CD14-positive monocyte (primary cell): Measurements from ENCODE around the gene ZNF76. TPM values are rescaled to one million over a fixed set of nuclear protein-coding genes. Genes with fewer than 3 reads are reported as not detected.
A peak's percentile ranks its signal among the peaks of the same experiment; 100 is the strongest.

Experiments used
- DNase-seq, 3 donors: peaks; one replicate each; pipeline ENCODE4 v3.0.0-alpha.2; 2011 to 2022
- H2AFZ ChIP-seq: 2 replicates; pipeline ENCODE4 v1.6.0; 2012; ENCODE audit warnings: mild to moderate bottlenecking, low read depth, low read length, inconsistent platforms; ENCODE audit not compliant: insufficient read depth, poor library complexity, severe bottlenecking
- H3K27ac ChIP-seq, 2 donors: 1 replicate in 1 of 2; 2 replicates in 1 of 2; pipeline ENCODE4 v1.5.1; 2012 to 2013; ENCODE audit warnings: low read length in 2 of 2, control low read depth in 1 of 2, inconsistent platforms in 1 of 2, low read depth in 1 of 2, mild to moderate bottlenecking in 1 of 2
- H3K27me3 ChIP-seq, 2 donors: one replicate each; pipeline versions ENCODE4 v1.6.0 to v1.6.1; 2011 to 2013; ENCODE audit warnings: low read length in 2 of 2; ENCODE audit not compliant: control insufficient read depth in 2 of 2, insufficient read depth in 2 of 2
- H3K36me3 ChIP-seq, 2 donors: replicated peaks in 1 of 2; 1 replicate in 1 of 2; 2 replicates in 1 of 2; pipeline versions ENCODE4 v1.5.1 to v1.6.1; 2012 to 2013; ENCODE audit warnings: low read length in 2 of 2, control low read depth in 1 of 2, inconsistent platforms in 1 of 2, mild to moderate bottlenecking in 1 of 2; ENCODE audit not compliant: insufficient read depth in 2 of 2, control insufficient read depth in 1 of 2
- H3K4me1 ChIP-seq, 2 donors: 1 replicate in 1 of 2; 2 replicates in 1 of 2; pipeline versions ENCODE4 v1.5.1 to v1.6.1; 2012 to 2013; ENCODE audit warnings: low read length in 2 of 2, control low read depth in 1 of 2, inconsistent platforms in 1 of 2, mild to moderate bottlenecking in 1 of 2, moderate library complexity in 1 of 2; ENCODE audit not compliant: insufficient read depth in 2 of 2, control insufficient read depth in 1 of 2
- H3K4me2 ChIP-seq: replicated peaks from 2 replicates; pipeline ENCODE3; 2012; ENCODE audit warnings: low read length, moderate library complexity, mild to moderate bottlenecking; ENCODE audit not compliant: poor library complexity, severe bottlenecking; ENCODE audit errors: extremely low read depth
- H3K4me3 ChIP-seq, 3 experiments: fragments of 200-600 bp in 1 of 3; sonication (generic) in 1 of 3; replicated peaks in 1 of 3; 1 replicate in 2 of 3; 2 replicates in 1 of 3; pipeline ENCODE4 v1.5.1; 2011 to 2013; ENCODE audit warnings: low read length in 3 of 3, mild to moderate bottlenecking in 3 of 3, control low read depth in 2 of 3, low read depth in 2 of 3, inconsistent platforms in 1 of 3, moderate library complexity in 1 of 3
- H3K79me2 ChIP-seq: 2 replicates; pipeline ENCODE4 v1.6.0; 2012; ENCODE audit warnings: mild to moderate bottlenecking, control low read depth, inconsistent platforms, low read length, moderate library complexity; ENCODE audit not compliant: insufficient read depth
- H3K9ac ChIP-seq: 2 replicates; pipeline ENCODE4 v1.6.0; 2017; ENCODE audit warnings: low read length, mild to moderate bottlenecking; ENCODE audit not compliant: insufficient read depth, poor library complexity, severe bottlenecking
- H3K9me3 ChIP-seq, 2 donors: replicated peaks in 1 of 2; 1 replicate in 1 of 2; 2 replicates in 1 of 2; pipeline versions ENCODE4 v1.5.1 to v1.6.1; 2012 to 2013; ENCODE audit warnings: low read length in 2 of 2, control low read depth in 1 of 2; ENCODE audit not compliant: control insufficient read depth in 1 of 2, insufficient read depth in 1 of 2
- H4K20me1 ChIP-seq: 2 replicates; pipeline ENCODE4 v1.6.0; 2012; ENCODE audit warnings: mild to moderate bottlenecking, low read length, control low read depth, moderate library complexity; ENCODE audit not compliant: insufficient read depth
- H3K27ac Mint-ChIP-seq, 7 donors: one replicate each; pipeline ENCODE4 v1.8.0; 2020; ENCODE audit warnings: mild to moderate bottlenecking in 7 of 7, mixed read lengths in 7 of 7, moderate library complexity in 6 of 7, inconsistent platforms in 2 of 7
- H3K27me3 Mint-ChIP-seq, 3 donors: one replicate each; pipeline ENCODE4 v1.8.0; 2021 to 2022; ENCODE audit warnings: low read depth in 3 of 3, mild to moderate bottlenecking in 3 of 3, mixed read lengths in 3 of 3, moderate library complexity in 3 of 3, inconsistent platforms in 1 of 3
- H3K36me3 Mint-ChIP-seq, 2 donors: one replicate each; pipeline ENCODE4 v1.8.0; 2020; ENCODE audit warnings: mixed read lengths in 2 of 2, inconsistent platforms in 1 of 2, mild to moderate bottlenecking in 1 of 2
- H3K4me1 Mint-ChIP-seq: one replicate; pipeline ENCODE4 v1.8.0; 2020; ENCODE audit warnings: mild to moderate bottlenecking, mixed read lengths
- H3K4me3 Mint-ChIP-seq, 2 donors: one replicate each; pipeline ENCODE4 v1.8.0; 2020; ENCODE audit warnings: mild to moderate bottlenecking in 2 of 2, mixed read lengths in 2 of 2, moderate library complexity in 1 of 2
- H3K9me3 Mint-ChIP-seq, 7 donors: one replicate each; pipeline ENCODE4 v1.8.0; 2020 to 2022; ENCODE audit warnings: mixed read lengths in 7 of 7, mild to moderate bottlenecking in 6 of 7, moderate library complexity in 6 of 7, inconsistent platforms in 2 of 7
- WGBS: methylation state at CpG from one replicate; pipeline ENCODE4 v1.1.5; 2013; ENCODE audit warnings: missing lambda C conversion rate; ENCODE audit not compliant: insufficient coverage; 5-methylcytosine and 5-hydroxymethylcytosine counted together
- intact Hi-C, 2 donors: fragments of 100-400 bp; cut with micrococcal nuclease; formaldehyde crosslinking; loops; one replicate each; pipeline versions ENCODE4 v1.15.0 to v1.15.1; 2023
- polyA plus RNA-seq, 3 donors: library from polyadenylated mRNA; depleted of rRNA in 1 of 3; unstranded in 2 of 3; stranded (reverse) in 1 of 3; fragments of 300-500 nt in 2 of 3; fragments of >200 nt in 1 of 3; fragmentation: Illumina TruSeq in 2 of 3; gene quantifications; 1 replicate in 2 of 3; 2 replicates in 1 of 3; pipeline ENCODE4 v1.2.3, GENCODE V29; 2012 to 2021
- TF ChIP-seq, protein P1 (sequence below): fragments of 200-600 bp; IDR thresholded peaks from one replicate; pipeline ENCODE4 v1.8.0; 2022; ENCODE audit warnings: antibody characterized with exemption, mild to moderate bottlenecking

The ZNF76 gene
- polyA plus RNA-seq, 3 donors: 6.8 to 49.7 (median 9.6) TPM

DNA sequence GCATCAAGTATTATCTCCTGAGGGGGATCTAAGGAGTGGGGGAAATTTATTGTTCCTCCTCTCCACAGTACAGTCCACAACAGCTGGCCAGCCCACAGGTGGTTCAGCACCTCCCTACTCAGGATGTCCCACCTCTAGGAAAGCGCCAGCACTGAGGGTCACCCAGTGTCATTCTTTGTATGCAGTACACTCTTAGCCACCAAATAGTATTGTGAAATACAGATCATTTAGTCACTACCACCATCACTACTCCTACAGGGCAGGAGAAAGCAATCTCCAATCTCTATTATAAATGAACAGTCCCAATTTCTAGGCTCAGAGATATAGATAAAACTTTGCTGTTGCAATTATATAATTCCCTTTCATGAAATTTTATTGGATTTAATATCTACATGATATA is 6.3 kb upstream of the ZNF76 start:
- Mint-ChIP-seq H3K4me1 (peaks cover 6% of the 10 kb centered on the region), H3K9me3 (no peaks in the 10 kb centered on the region), H3K4me3 (no peak overlapping the region), H3K36me3 (peaks cover 0 to 4% of the 10 kb centered on the region in 2 donors), H3K27ac (no peak overlapping the region), H3K27me3 (no peaks in the 10 kb centered on the region)
- Histone ChIP-seq H3K4me3 (no peak overlapping the region), H3K4me1 (peaks cover 7 to 14% of the 10 kb centered on the region in 2 donors), H3K4me2 (no peak overlapping the region), H3K27me3 (no peaks in the 10 kb centered on the region), H3K9ac (no peak overlapping the region), H2AFZ (no peak overlapping the region), H3K27ac (no peak overlapping the region), H3K79me2 (no peaks in the 10 kb centered on the region), H3K9me3 (no peaks in the 10 kb centered on the region), H4K20me1 (no peaks in the 10 kb centered on the region), H3K36me3 (no peaks in the 10 kb centered on the region)
- intact Hi-C loops: loop anchor here in 1 of 2 donors (10.0 kb wide), 1 partner anchor 498 kb away; the partner anchor contains the start of gene SNRPC
- no peak for DNase-seq
- 88% methylated on average over 1 of the region's 1 CpG for WGBS
- TF ChIP-seq, protein P1, sequence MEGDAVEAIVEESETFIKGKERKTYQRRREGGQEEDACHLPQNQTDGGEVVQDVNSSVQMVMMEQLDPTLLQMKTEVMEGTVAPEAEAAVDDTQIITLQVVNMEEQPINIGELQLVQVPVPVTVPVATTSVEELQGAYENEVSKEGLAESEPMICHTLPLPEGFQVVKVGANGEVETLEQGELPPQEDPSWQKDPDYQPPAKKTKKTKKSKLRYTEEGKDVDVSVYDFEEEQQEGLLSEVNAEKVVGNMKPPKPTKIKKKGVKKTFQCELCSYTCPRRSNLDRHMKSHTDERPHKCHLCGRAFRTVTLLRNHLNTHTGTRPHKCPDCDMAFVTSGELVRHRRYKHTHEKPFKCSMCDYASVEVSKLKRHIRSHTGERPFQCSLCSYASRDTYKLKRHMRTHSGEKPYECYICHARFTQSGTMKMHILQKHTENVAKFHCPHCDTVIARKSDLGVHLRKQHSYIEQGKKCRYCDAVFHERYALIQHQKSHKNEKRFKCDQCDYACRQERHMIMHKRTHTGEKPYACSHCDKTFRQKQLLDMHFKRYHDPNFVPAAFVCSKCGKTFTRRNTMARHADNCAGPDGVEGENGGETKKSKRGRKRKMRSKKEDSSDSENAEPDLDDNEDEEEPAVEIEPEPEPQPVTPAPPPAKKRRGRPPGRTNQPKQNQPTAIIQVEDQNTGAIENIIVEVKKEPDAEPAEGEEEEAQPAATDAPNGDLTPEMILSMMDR: no peak

DNA sequence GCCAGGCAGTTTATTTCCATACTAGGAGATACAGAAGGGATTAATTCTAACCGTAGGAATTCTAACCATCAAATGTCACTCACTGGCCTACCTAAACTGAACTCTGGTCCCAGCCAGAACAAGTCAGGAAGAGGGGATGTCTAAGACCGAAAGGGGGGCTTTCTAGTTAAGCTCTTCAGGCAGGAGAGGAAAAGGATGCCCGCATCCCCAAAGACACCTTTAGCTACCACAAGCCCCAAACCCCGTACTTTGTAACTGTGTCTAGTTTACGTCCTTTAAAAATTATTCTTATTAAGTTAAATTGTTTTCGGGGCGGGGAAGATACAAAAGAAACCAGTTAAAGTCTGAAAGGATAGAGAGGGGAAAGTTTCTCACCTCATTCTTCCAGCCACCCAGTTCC is 1.2 kb upstream of the ZNF76 start:
- Mint-ChIP-seq H3K4me3 (peak overlapping the region; percentile 97 to 98), H3K27me3 (peaks cover 0 to 2% (median 1%) of the 10 kb centered on the region in 3 donors), H3K9me3 (no peaks in the 10 kb centered on the region), H3K4me1 (peaks cover 36% of the 10 kb centered on the region), H3K36me3 (peaks cover 0 to 7% of the 10 kb centered on the region in 2 donors), H3K27ac (peak overlapping the region in 6 of 7 donors; percentile 97 to 99 (median 99))
- TF ChIP-seq, protein P1: no peak
- Histone ChIP-seq H3K4me3 (peak overlapping the region in 1 of 3 experiments; percentile 86), H3K4me1 (peaks cover 28 to 38% of the 10 kb centered on the region in 2 donors), H3K27ac (peak overlapping the region in 1 of 2 donors; percentile 84), H4K20me1 (no peaks in the 10 kb centered on the region), H3K27me3 (no peaks in the 10 kb centered on the region), H3K4me2 (peak overlapping the region; percentile 94), H2AFZ (peak overlapping the region; percentile 79), H3K36me3 (no peaks in the 10 kb centered on the region), H3K9me3 (no peaks in the 10 kb centered on the region), H3K9ac (peak overlapping the region; percentile 97), H3K79me2 (peaks cover 35% of the 10 kb centered on the region)
- no peak for DNase-seq
- no CpG with 5 or more reads among the region's 7 CpGs for WGBS
- intact Hi-C loops: loop anchor here in 1 of 2 donors (5.0 to 10.0 kb wide), 2 partner anchors 504 to 1289 kb away; partner anchors contain the start of genes SNRPC and STK38
